Measurements from ENCODE around the gene PRTFDC1.

Gene PRTFDC1

DNA sequence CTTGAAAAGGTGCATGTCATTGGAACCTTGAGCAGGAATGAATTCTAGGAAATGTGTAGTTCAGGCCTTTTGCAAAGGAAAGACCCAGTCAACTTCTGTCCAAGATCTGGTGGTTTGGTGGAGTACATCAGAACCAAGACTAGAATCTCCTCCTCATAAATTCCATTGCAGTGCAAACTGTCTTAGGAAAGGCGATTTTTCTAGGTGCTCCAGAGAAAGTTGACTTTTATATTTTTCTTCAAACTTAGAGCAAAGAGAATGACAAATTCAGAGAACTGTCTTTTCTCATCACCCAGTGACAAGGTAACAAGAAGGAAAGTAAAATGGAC, 50.0 kb downstream of the PRTFDC1 start:
- no peak for DNase-seq (ENCODE audit: low read depth in 2 of 2)

DNA sequence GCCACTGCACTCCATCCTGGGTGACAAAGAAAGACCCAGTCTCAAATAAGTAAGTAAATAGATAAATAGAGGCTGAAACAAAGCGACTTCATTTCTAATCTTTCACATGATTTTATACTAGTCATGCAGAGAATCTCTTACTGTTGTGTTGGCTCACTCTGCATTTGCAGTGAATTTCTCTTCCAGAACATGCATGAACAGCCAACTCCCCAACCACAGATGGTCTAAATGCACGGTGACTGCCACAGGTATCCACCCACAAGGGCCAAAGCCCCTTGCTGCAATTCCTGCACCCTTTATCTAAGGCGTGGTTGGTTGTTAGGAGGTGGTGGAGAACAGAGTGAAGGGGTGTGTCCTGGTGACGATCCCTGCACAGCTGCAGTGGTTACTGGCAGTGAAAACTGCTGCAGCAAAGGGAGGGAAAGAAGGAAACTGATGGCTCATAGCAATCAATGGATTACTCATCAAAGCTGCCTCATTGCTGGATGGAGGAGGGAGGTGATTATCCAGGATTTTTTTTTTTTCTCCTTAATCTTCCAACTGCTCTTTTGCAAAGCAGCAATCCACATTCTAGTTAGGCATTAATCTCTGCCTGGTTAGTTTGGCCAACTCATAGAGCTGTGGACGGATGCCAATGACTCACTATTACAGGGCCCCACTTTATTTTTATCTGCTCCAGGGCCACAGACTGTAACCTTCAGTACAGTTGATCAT, 50.6 kb downstream of the PRTFDC1 start:
- DNase-seq (ENCODE audit: low read depth in 2 of 2): no peak

DNA sequence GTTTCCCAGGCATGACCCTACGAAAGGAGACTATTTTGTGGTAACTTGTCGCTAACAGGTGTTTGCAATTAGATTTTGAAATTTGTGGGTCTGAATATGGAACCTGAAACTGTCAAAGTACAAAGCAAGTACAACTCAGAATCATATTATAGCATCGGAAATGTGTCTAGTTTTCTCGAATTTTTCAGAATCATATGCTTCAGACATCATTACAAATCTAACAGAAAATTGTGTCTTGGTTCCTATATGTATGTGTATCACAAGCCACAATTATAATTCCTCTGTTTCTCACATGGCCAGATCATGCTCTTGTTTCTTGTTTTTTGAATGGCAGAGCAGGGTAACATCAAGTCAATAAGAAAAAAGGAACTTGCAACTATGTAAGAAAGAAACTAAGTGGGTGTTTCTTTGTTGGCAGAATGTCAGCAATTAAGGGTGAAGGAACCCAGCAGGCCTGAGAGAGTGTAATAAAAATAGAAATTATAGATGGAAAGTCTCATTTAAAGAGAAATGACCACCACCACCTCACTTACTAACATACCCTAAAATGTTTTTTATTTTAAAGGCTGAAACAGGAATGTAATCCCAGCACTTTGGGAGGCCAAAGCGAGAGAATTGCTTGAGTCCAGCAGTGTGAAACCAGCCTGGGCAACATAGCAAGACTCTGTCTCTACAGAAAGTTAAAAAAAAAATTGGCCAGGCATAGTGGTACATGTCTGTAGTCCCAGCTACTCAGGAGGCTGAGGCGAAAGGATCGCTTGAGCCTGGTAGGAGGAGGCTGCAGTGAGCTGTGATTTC, 51.3 kb downstream of the PRTFDC1 start:
- no peak for DNase-seq (ENCODE audit: low read depth in 2 of 2)

GRCh38 chr10:24899571-24899970, 52.8 kb downstream of the PRTFDC1 start:
- DNase-seq (ENCODE audit: low read depth in 2 of 2): no peak

DNA sequence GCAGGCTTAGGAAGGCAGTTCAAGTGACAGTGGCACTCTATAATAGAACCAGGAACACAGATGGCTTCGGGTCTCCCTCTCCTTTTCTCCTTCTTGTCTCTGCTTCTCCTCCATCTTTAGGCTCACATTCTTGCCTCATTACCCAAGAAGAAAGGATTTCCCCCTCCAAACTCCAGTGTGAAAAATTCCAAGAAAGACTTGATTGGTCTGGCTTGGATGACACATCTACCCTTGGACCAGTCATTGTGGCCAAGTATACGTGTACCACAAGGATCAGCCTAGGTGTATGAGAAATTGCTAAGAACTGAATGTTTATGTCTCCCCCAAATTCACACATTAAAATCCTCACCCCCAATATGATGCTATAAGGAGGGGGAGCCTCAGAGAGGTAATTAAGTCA, 53.9 kb downstream of the PRTFDC1 start:
- DNase-seq (ENCODE audit: low read depth in 2 of 2): no peak

- DNase-seq (ENCODE audit: low read depth in 2 of 2): no peak
These were observed 55.0 kb downstream of the PRTFDC1 start for GRCh38 chr10:24897326-24897926.

DNA sequence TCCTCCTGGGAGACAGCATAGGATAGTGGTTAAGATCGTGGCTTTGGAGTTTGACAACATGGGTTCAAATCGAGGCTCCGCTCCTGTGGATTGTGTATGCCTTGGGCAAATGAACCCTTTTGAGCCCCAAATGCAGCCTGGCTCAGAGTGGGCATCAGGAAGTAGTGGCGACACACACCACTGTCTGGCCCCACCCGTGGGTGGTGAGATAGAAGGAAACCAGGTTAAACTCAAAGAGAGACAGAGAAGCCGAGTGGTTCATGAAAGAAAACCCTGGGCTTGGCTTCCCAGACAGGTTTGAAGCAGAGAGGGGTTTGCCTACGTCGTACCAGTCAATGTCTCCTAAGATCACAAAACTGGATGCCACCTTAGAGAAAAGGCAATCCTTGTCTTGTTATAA, 57.7 kb downstream of the PRTFDC1 start:
- no peak for DNase-seq (ENCODE audit: low read depth in 2 of 2)

- DNase-seq (ENCODE audit: low read depth in 2 of 2): no peak
These were observed 58.1 kb downstream of the PRTFDC1 start for GRCh38 chr10:24894309-24894708.

- DNase-seq (ENCODE audit: low read depth in 2 of 2): no peak
These were observed 59.3 kb downstream of the PRTFDC1 start for GRCh38 chr10:24893127-24893526.

DNA sequence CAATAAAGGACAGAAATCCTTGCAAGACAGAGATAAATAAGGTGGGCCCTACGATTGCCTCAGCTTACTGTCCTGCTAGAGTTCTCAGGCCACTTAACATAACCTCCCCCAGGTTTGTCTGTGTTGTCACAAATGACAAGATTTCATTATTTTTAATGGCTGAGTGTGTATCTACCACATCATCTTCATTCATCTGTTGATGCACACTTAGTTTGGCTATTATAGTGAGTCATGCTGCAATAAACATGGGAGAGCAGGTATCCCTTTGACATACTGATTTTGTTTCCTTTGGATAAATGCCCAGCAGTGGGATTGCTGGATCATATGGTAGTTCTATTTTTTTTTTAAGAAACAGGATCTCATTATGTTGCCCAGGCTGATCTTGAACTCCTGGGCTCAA, 60.6 kb downstream of the PRTFDC1 start:
- DNase-seq (ENCODE audit: low read depth in 2 of 2): no peak

GRCh38 chr10:24889639-24890038, 62.8 kb downstream of the PRTFDC1 start:
- DNase-seq (ENCODE audit: low read depth in 2 of 2): no peak

DNA sequence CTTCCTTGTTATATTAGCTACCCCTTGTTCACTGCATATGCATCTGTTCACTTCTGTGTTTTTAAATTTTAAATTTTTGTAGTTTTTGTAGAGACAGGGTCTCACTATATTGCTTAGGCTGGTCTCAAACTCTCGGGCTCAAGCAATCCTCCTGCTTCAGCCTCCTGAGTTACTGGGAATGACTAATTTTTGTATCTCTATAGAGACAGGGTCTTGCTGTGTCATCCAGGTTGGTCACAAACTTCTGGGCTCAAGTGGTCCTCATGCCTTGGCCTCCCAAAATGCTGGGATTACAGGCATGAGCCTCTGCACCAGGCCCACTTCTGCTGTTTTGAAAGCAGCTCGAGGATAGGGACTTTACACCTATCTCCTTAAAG, 64.6 kb downstream of the PRTFDC1 start:
- no peak for DNase-seq (ENCODE audit: low read depth in 2 of 2)

- no peak for DNase-seq (ENCODE audit: low read depth in 2 of 2)
These were observed 66.1 kb downstream of the PRTFDC1 start for GRCh38 chr10:24886290-24886680.

DNA sequence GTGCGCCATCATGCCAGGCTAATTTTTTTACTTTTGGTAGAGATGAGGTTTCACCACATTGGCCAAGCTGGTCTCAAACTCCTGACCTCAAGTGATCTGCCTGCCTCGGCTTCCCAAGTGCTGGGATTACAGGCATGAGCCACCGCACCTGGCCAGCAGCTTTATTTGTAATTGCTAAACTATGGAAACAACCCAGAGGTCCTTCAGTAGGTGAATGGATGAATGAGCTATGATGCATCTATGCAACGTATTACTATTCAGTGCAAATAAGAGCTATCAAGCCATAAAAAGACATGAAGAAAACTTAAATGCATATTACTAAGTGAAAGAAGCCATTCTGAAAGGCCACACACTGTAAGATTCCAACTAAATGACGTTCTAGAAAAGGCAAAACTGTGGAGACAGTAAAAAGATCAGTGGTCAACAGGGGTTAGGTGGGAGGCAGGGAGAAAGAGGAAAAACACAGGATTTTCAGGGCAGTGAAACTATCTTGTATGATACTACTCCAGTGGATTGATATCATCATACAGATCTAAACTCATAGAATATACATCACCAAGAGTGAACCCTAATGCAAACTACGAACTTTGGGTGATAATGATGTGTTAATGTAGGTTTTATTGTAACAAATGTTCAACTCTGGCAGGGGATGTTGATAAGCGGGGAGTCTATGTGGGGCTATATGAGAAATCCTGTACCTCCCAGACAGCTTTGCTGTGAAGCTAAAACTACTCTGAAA, 66.7 kb downstream of the PRTFDC1 start:
- DNase-seq (ENCODE audit: low read depth in 2 of 2): no peak

- no peak for DNase-seq (ENCODE audit: low read depth in 2 of 2)
These were observed 67.6 kb downstream of the PRTFDC1 start for GRCh38 chr10:24884793-24885192.

DNA sequence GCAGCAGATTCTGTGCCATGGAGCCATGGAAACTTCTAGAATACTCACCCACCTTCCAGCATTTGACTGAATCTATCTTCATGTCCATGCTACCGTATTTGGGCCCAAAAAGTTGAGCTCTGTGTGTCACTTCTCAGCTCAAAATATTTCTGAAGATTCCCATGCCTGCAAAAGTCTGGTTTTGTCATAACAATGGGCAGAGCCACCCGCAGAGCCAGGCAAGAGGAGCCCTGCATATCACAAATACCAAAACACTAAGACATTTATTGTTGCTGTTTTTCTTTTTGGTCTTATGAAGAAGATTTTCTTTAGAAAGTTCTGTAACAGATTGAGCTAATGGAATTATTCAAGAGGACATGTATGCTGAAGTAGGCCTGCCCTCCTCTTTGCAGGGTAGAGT, 68.1 kb downstream of the PRTFDC1 start:
- no peak for DNase-seq (ENCODE audit: low read depth in 2 of 2)

GRCh38 chr10:24883176-24883575, 69.2 kb downstream of the PRTFDC1 start:
- DNase-seq (ENCODE audit: low read depth in 2 of 2): no peak

DNA sequence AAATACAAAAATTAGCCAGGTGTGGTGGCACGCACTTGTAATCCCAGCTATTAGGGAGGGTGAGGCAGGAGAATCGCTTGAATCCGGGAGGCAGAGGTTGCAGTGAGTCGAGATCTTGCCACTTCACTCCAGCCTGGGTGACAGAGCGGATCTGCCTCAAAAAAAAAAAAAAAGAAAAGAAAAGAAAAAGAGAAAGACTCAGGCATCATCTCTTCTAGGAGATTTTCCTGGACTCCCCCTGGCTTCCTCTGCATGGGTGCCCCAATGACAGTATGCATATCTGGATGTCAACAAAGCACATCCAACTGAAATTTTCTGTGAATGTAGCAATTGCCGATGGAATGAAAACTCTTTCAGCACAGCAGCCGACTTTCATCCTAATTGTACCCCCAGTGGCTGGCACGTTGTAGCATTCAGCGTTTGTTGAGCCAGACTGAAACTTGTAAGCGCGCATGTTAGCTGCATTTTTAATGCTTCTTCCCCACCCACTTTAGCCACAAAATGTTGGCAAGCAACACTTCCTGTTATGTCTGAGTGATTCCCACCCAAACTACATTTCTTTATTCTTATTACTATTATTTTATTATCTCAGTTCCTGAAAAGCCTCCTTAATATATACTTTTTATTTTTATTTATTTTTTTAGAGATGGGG, 70.2 kb downstream of the PRTFDC1 start:
- no peak for DNase-seq (ENCODE audit: low read depth in 2 of 2)

DNA sequence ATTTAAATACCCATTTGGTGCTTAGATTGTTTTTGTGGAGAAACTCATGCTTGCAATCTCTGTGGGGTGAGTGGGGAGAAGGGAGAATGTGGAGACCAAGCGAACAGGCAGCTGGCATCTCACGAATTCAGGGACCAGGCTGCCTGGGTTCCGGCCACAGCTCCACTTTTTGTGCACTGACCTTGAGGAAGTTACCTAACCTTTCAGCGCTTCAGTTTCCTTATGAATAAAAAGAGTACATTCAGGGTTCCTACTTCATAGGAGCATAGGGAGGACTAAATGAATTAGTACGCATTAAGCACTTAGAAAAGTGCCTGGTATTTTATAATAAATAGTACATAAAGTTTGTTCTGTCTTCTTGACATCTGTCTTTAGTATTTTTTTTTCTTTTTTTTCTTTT, 72.5 kb downstream of the PRTFDC1 start:
- DNase-seq (ENCODE audit: low read depth in 2 of 2): no peak

DNA sequence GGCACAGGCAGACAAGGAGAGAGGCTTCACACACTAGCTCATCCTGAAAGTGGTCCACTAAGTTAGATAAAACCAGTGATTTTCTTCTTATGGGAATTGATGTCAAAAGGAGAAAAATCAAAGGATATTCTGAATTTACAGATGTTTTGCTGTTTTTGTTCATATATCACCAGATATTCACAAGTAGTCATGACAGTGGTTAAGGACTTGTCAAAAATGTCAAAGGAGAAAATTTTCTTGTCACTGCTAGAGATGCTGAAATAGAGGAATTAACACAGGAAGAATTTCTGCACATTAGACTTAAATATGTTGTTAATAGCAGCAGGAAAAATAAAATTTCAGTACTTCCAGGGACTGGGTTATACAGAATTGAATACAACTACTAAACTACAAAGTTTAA, 78.3 kb downstream of the PRTFDC1 start:
- no peak for DNase-seq (ENCODE audit: low read depth in 2 of 2)

- no peak for DNase-seq (ENCODE audit: low read depth in 2 of 2)
These were observed 79.1 kb downstream of the PRTFDC1 start for GRCh38 chr10:24873281-24873683.

DNA sequence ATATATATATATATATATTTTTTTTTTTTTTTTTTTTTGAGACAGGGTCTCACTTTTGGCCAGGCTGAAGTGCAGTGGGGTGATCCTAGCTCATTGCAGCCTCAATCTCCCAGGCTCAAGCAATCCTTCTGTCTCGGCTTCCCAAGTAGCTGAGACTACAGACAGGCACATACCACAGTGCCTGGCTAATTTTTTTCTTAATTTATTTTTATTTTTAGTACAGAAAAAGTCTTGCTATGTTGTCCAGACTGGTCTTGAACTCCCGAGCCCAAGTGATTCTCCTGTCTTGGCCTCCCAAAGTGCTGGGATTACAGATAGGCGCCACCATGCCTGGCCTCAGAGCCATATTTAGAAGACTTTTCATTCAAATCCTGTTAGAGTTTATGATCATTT, 79.6 kb downstream of the PRTFDC1 start:
- no peak for DNase-seq (ENCODE audit: low read depth in 2 of 2)
